HEK293 (cell line): ENCODE measurements around the gene SMC3.

Experiments
- CTCF ChIA-PET: fragments of 350-600 bp; formaldehyde crosslinking; extraction: SDS; loops from one replicate; lab custom pipeline; 2021; ENCODE audit warnings: antibody characterized with exemption; lab: Yijun Ruan, JAX
- POLR2A ChIA-PET: fragments of 300-600 bp; formaldehyde crosslinking; extraction: SDS; loops from one replicate; lab custom pipeline; 2020; ENCODE audit warnings: antibody characterized with exemption, inconsistent platforms; lab: Yijun Ruan, JAX
- H3K27ac ChIP-seq: fragments of 200-500 bp; sonication (Bioruptor generic); 2 replicates; pipeline ENCODE4 v1.5.1; 2014; ENCODE audit warnings: low read depth, low read length, control low read depth, inconsistent platforms; ENCODE audit errors: extremely low read depth
- H3K36me3 ChIP-seq, 2 experiments: fragments of 200-500 bp in 1 of 2; sonication (Bioruptor generic) in 1 of 2; 1 replicate in 1 of 2; 2 replicates in 1 of 2; pipeline ENCODE4 v1.5.1; 2014 to 2017; ENCODE audit warnings: inconsistent platforms in 2 of 2, low read length in 2 of 2; ENCODE audit not compliant: control insufficient read depth in 2 of 2, insufficient read depth in 1 of 2
- H3K4me1 ChIP-seq: fragments of 200-500 bp; sonication (Bioruptor generic); 2 replicates; pipeline ENCODE4 v1.5.1; 2014; ENCODE audit warnings: mild to moderate bottlenecking, low read length, inconsistent platforms; ENCODE audit not compliant: control insufficient read depth, insufficient read depth
- H3K4me3 ChIP-seq: 2 replicates; pipeline ENCODE4 v1.5.1; 2011; ENCODE audit warnings: low read depth, mild to moderate bottlenecking, control low read depth, low read length, moderate library complexity
- H3K9me3 ChIP-seq: fragments of 200-500 bp; sonication (Bioruptor generic); 2 replicates; pipeline ENCODE4 v1.5.1; 2014; ENCODE audit warnings: low read depth, low read length, inconsistent platforms; ENCODE audit not compliant: control insufficient read depth, insufficient read depth
- CTCF ChIP-seq: fragments of 450-650 bp; formaldehyde crosslinking; IDR thresholded peaks from 2 replicates; pipeline ENCODE4 v1.5.1; 2016; ENCODE audit warnings: missing biosample characterization, missing genetic modification characterization
- FEZF1 ChIP-seq: fragments of 450-650 bp; formaldehyde crosslinking; IDR thresholded peaks from 2 replicates; pipeline ENCODE4 v1.5.1; 2016; ENCODE audit warnings: missing biosample characterization, missing genetic modification characterization
- IKZF3 ChIP-seq: fragments of 450-650 bp; IDR thresholded peaks from 2 replicates; pipeline ENCODE4 v1.5.0; 2018; ENCODE audit warnings: missing biosample characterization, mild to moderate bottlenecking, missing genetic modification characterization, moderate library complexity
- KLF10 ChIP-seq: fragments of 450-650 bp; IDR thresholded peaks from 2 replicates; pipeline ENCODE4 v1.5.1; 2018; ENCODE audit warnings: missing biosample characterization, mild to moderate bottlenecking, missing genetic modification characterization
- KLF8 ChIP-seq: fragments of 450-650 bp; formaldehyde crosslinking; IDR thresholded peaks from 2 replicates; pipeline ENCODE4 v1.5.1; 2016; ENCODE audit warnings: missing biosample characterization, missing genetic modification characterization
- MEIS1 ChIP-seq: sonication (generic); formaldehyde crosslinking; IDR thresholded peaks from 2 replicates; pipeline ENCODE4 v1.8.1; 2022; ENCODE audit warnings: missing genetic modification reagents, mild to moderate bottlenecking, borderline replicate concordance
- PATZ1 ChIP-seq: fragments of 450-650 bp; formaldehyde crosslinking; IDR thresholded peaks from 2 replicates; pipeline ENCODE4 v1.5.1; 2016; ENCODE audit warnings: missing biosample characterization, missing genetic modification characterization
- PRDM1 ChIP-seq: fragments of 450-650 bp; formaldehyde crosslinking; IDR thresholded peaks from 2 replicates; pipeline ENCODE4; 2016; ENCODE audit warnings: missing biosample characterization, missing genetic modification characterization
- PRDM4 ChIP-seq: fragments of 450-650 bp; formaldehyde crosslinking; IDR thresholded peaks from 2 replicates; pipeline ENCODE4 v1.5.1; 2017; ENCODE audit warnings: missing biosample characterization, missing genetic modification characterization
- PRDM6 ChIP-seq: fragments of 450-650 bp; formaldehyde crosslinking; IDR thresholded peaks from 2 replicates; pipeline ENCODE4 v1.5.1; 2017; ENCODE audit warnings: missing biosample characterization, missing genetic modification characterization
- SCRT1 ChIP-seq: fragments of 450-650 bp; formaldehyde crosslinking; IDR thresholded peaks from 2 replicates; pipeline ENCODE4 v1.5.1; 2016; ENCODE audit warnings: missing biosample characterization, missing genetic modification characterization, borderline replicate concordance
- SCRT2 ChIP-seq: fragments of 450-650 bp; formaldehyde crosslinking; IDR thresholded peaks from 2 replicates; pipeline ENCODE4 v1.5.1; 2016; ENCODE audit warnings: missing biosample characterization, missing genetic modification characterization
- SETDB1 ChIP-seq: IDR thresholded peaks from one replicate; pipeline ENCODE4 v1.6.1; 2017; ENCODE audit warnings: mild to moderate bottlenecking, low read length, moderate library complexity, mixed read lengths; ENCODE audit not compliant: insufficient read length
- ZBTB17 ChIP-seq: fragments of 450-650 bp; formaldehyde crosslinking; IDR thresholded peaks from 2 replicates; pipeline ENCODE4 v1.5.1; 2016; ENCODE audit warnings: missing biosample characterization, missing genetic modification characterization
- ZBTB8A ChIP-seq: fragments of 450-650 bp; formaldehyde crosslinking; IDR thresholded peaks from 2 replicates; pipeline ENCODE4 v1.5.1; 2016; ENCODE audit warnings: missing biosample characterization, missing genetic modification characterization
- ZNF146 ChIP-seq: fragments of 450-650 bp; formaldehyde crosslinking; IDR thresholded peaks from 2 replicates; pipeline ENCODE4 v1.5.1; 2016; ENCODE audit warnings: missing biosample characterization, missing genetic modification characterization
- ZNF148 ChIP-seq: fragments of 450-650 bp; formaldehyde crosslinking; IDR thresholded peaks from 2 replicates; pipeline ENCODE4 v1.5.0; 2017; ENCODE audit warnings: missing biosample characterization, missing genetic modification characterization, borderline replicate concordance
- ZNF155 ChIP-seq: fragments of 450-650 bp; formaldehyde crosslinking; IDR thresholded peaks from 2 replicates; pipeline ENCODE4 v1.5.1; 2016; ENCODE audit warnings: missing biosample characterization, missing genetic modification characterization
- ZNF175 ChIP-seq: fragments of 450-650 bp; formaldehyde crosslinking; IDR thresholded peaks from 2 replicates; pipeline ENCODE4 v1.5.1; 2016; ENCODE audit warnings: missing biosample characterization, missing genetic modification characterization
- ZNF292 ChIP-seq: fragments of 450-650 bp; formaldehyde crosslinking; IDR thresholded peaks from 2 replicates; pipeline ENCODE4 v1.5.1; 2016; ENCODE audit warnings: low read depth, missing biosample characterization, missing genetic modification characterization, borderline replicate concordance
- ZNF366 ChIP-seq: fragments of 450-650 bp; formaldehyde crosslinking; conservative IDR thresholded peaks from 2 replicates; pipeline ENCODE4 v1.5.1; 2016; ENCODE audit warnings: missing biosample characterization, missing genetic modification characterization
- ZNF449 ChIP-seq: fragments of 450-650 bp; formaldehyde crosslinking; IDR thresholded peaks from 2 replicates; pipeline ENCODE4 v1.5.1; 2017; ENCODE audit warnings: missing biosample characterization, mild to moderate bottlenecking, missing genetic modification characterization, moderate library complexity
- ZNF629 ChIP-seq: fragments of 450-650 bp; formaldehyde crosslinking; IDR thresholded peaks from 2 replicates; pipeline ENCODE4 v1.5.1; 2017; ENCODE audit warnings: missing biosample characterization, missing genetic modification characterization
- ZNF654 ChIP-seq: fragments of 450-650 bp; formaldehyde crosslinking; IDR thresholded peaks from 2 replicates; pipeline ENCODE4 v1.5.1; 2016; ENCODE audit warnings: low read depth, missing biosample characterization, missing genetic modification characterization
- ZSCAN30 ChIP-seq: fragments of 450-650 bp; IDR thresholded peaks from 2 replicates; pipeline ENCODE4 v1.5.1; 2018; ENCODE audit warnings: missing biosample characterization, mild to moderate bottlenecking, missing genetic modification characterization, moderate library complexity

SMC3 gene

GRCh38 chr10:110609605-110610004, 42.1 kb downstream of the SMC3 start (continued):
- 0 out of 2 replicates have a peak, but pooled peaks have one; percentile 29 for TF ChIP-seq PRDM4
- peak; percentile 35 for TF ChIP-seq ZNF366 (tag by site-specific recombination)
- TF ChIP-seq ZNF155 (tag by site-specific recombination) = no peak
- peak; percentile 1; the same call in 1 of the 2 replicates for TF ChIP-seq KLF10 (tag by site-specific recombination)
- peak; percentile 73 for TF ChIP-seq CTCF (tag by site-specific recombination)
- no peak for TF ChIP-seq ZBTB8A (tag by site-specific recombination)
- no peak for TF ChIP-seq ZSCAN30
- peak; percentile 43; the same call in 1 of the 2 replicates for TF ChIP-seq FEZF1 (tag by site-specific recombination)
- TF ChIP-seq PRDM1 (tag by site-specific recombination) = peak; percentile 49; the same call in 1 of the 2 replicates
- TF ChIP-seq ZBTB17 (tag by site-specific recombination) = peak; percentile 97
- no peak for TF ChIP-seq SETDB1
- TF ChIP-seq PRDM6 (tag by site-specific recombination) = 0 out of 2 replicates have a peak, but pooled peaks have one; percentile 19
- TF ChIP-seq SCRT2 (tag by site-specific recombination) = no peak
- TF ChIP-seq ZNF629 (tag by site-specific recombination) = no peak
- TF ChIP-seq PATZ1 (tag by site-specific recombination) = peak; percentile 9; the same call in 1 of the 2 replicates
- peak; percentile 12; the same call in 1 of the 2 replicates for TF ChIP-seq ZNF654 (tag by site-specific recombination)

- no peaks in the 10 kb centered on the region for H3K9me3 ChIP-seq
- POLR2A ChIA-PET = interaction anchor here (1.1 kb wide), 1 partner anchor 71 kb away, joined by 3 read pairs; no protein-coding TSS in a partner anchor
- peaks cover 18% of the 10 kb centered on the region for H3K4me1 ChIP-seq
- H3K36me3 ChIP-seq = peaks cover 8 to 14% of the 10 kb centered on the region in 2 experiments
- CTCF ChIA-PET = interaction anchor here (0.6 to 3.0 kb wide), 42 partner anchors 9 to 961 kb away, joined by 3 to 43 read pairs (median 4); partner anchors contain the start of gene SMNDC1
- H3K27ac ChIP-seq = no peak overlapping the region
- no peak overlapping the region for H3K4me3 ChIP-seq
- TF ChIP-seq ZNF292 (tag by site-specific recombination) (no peak), ZNF146 (tag by site-specific recombination) (no peak), SCRT1 (tag by site-specific recombination) (peak; percentile 69; the same call in 1 of the 2 replicates), IKZF3 (no peak), ZNF148 (no peak), MEIS1 (CRISPR knock-in tag) (no peak), ZNF654 (tag by site-specific recombination) (peak; percentile 99), ZNF175 (tag by site-specific recombination) (no peak), ZNF449 (tag by site-specific recombination) (0 out of 2 replicates have a peak, but pooled peaks have one; percentile 4), KLF8 (tag by site-specific recombination) (peak; percentile 21; the same call in 1 of the 2 replicates)
Observed at GRCh38 chr10:110610308-110610774, 42.8 kb downstream of the SMC3 start.
